DOHH2 (cell line): ENCODE results near the gene NEK5.

Experiments
- H3F3A ChIP-seq: fragments of 200-600 bp; sonication (generic), shearing (Covaris generic); 2 replicates; pipeline ENCODE4 v1.6.0; 2016; ENCODE audit warnings: antibody characterized with exemption, mild to moderate bottlenecking; ENCODE audit not compliant: control insufficient read depth, insufficient read depth
- H3K27ac ChIP-seq: fragments of 200-600 bp; sonication (generic); 2 replicates; pipeline ENCODE4 v1.5.1; 2014; ENCODE audit warnings: low read depth, mild to moderate bottlenecking, low read length, moderate library complexity
- H3K27me3 ChIP-seq: fragments of 200-600 bp; sonication (generic); 2 replicates; pipeline ENCODE4 v1.6.1; 2014; ENCODE audit warnings: mild to moderate bottlenecking, low read length, mixed read lengths; ENCODE audit not compliant: control insufficient read depth
- H3K36me3 ChIP-seq: fragments of 200-600 bp; sonication (generic); 2 replicates; pipeline ENCODE4 v1.6.1; 2014; ENCODE audit warnings: mild to moderate bottlenecking, low read length, moderate library complexity, mixed read lengths; ENCODE audit not compliant: control insufficient read depth
- H3K4me1 ChIP-seq: fragments of 200-600 bp; sonication (generic); 2 replicates; pipeline ENCODE4 v1.6.1; 2014; ENCODE audit warnings: mild to moderate bottlenecking, low read length, mixed read lengths; ENCODE audit not compliant: control insufficient read depth
- H3K4me2 ChIP-seq: fragments of 200-600 bp; sonication (generic); 2 replicates; pipeline ENCODE4 v1.6.0; 2014; ENCODE audit warnings: mild to moderate bottlenecking, low read length, moderate library complexity
- H3K4me3 ChIP-seq: fragments of 200-600 bp; sonication (generic); 2 replicates; pipeline ENCODE4 v1.5.1; 2014; ENCODE audit warnings: mild to moderate bottlenecking, low read length, mixed read lengths
- H3K79me2 ChIP-seq: fragments of 200-600 bp; sonication (generic); 2 replicates; pipeline ENCODE4 v1.6.1; 2014; ENCODE audit warnings: mild to moderate bottlenecking, low read length, mixed read lengths; ENCODE audit not compliant: control insufficient read depth
- H3K9me2 ChIP-seq: fragments of 200-600 bp; sonication (generic); replicated peaks from 2 replicates; pipeline ENCODE4 v1.6.1; 2014; ENCODE audit warnings: mild to moderate bottlenecking, low read length, mixed read lengths; ENCODE audit not compliant: control insufficient read depth
- H3K9me3 ChIP-seq: fragments of 200-600 bp; sonication (generic); 2 replicates; pipeline ENCODE4 v1.6.1; 2014; ENCODE audit warnings: antibody characterized with exemption, low read length, mixed read lengths; ENCODE audit not compliant: control insufficient read depth, insufficient read depth
- H4K20me1 ChIP-seq: fragments of 200-600 bp; sonication (generic); 2 replicates; pipeline ENCODE4 v1.6.0; 2014; ENCODE audit warnings: low read depth, mild to moderate bottlenecking, antibody characterized with exemption, low read length, moderate library complexity; ENCODE audit not compliant: control insufficient read depth, insufficient read depth
- CTCF ChIP-seq: fragments of 200-600 bp; sonication (generic); IDR thresholded peaks from one replicate; pipeline ENCODE4 v1.5.1; 2014; ENCODE audit warnings: antibody characterized with exemption, mild to moderate bottlenecking, low read depth, low read length; ENCODE audit not compliant: poor library complexity, severe bottlenecking
- EZH2phosphoT487 ChIP-seq: fragments of 200-600 bp; sonication (generic); IDR thresholded peaks from 2 replicates; pipeline ENCODE4 v1.6.1; 2017; ENCODE audit warnings: borderline replicate concordance, mild to moderate bottlenecking, antibody characterized with exemption, low read length, moderate library complexity, mixed read lengths

NEK5 gene

GRCh38 chr13:52011632-52012511, 117.0 kb downstream of the NEK5 start, which contains the start of gene ALG11:
Gene ALG11, plus strand, starts transcription at chr13:52012398. Its CDS starts 21 bp downstream, at chr13:52012419.
- Histone ChIP-seq H3K4me2 (peak within 1 kb of the TSS; percentile 97), H4K20me1 (no peaks in the 10 kb centered on the region), H3K9me3 (no peaks in the 10 kb centered on the region), H3K4me3 (peak within 1 kb of the TSS; percentile 86), H3K4me1 (peaks cover 17% of the 10 kb centered on the region), H3F3A (no peaks in the 10 kb centered on the region), H3K27ac (no peak within 1 kb of the TSS), H3K27me3 (peaks cover 40% of the 10 kb centered on the region), H3K36me3 (peaks cover 9% of the 10 kb centered on the region; the same call in 1 of the 2 replicates), H3K9me2 (no peaks in the 10 kb centered on the region), H3K79me2 (peaks cover 46% of the 10 kb centered on the region)
- TF ChIP-seq EZH2phosphoT487 (no peak; the same call in 1 of the 2 replicates), CTCF (no peak)

- Histone ChIP-seq H3K27ac (no peak within 1 kb of the TSS), H3K9me2 (no peaks in the 10 kb centered on the region), H3K27me3 (peaks cover 47% of the 10 kb centered on the region), H3K4me3 (peak within 1 kb of the TSS; percentile 86), H3K36me3 (peaks cover 9% of the 10 kb centered on the region; the same call in 1 of the 2 replicates), H3K9me3 (no peaks in the 10 kb centered on the region), H3F3A (no peaks in the 10 kb centered on the region), H3K4me2 (peak within 1 kb of the TSS; percentile 97), H4K20me1 (no peaks in the 10 kb centered on the region), H3K4me1 (peaks cover 17% of the 10 kb centered on the region), H3K79me2 (peaks cover 38% of the 10 kb centered on the region)
- TF ChIP-seq CTCF (no peak), EZH2phosphoT487 (peak; percentile 86)
Measured at GRCh38 chr13:52010890-52011631, 117.8 kb downstream of the NEK5 start, which contains the start of gene ATP7B. Gene ATP7B, minus strand, starts transcription at chr13:52011450. Its CDS starts 113 bp downstream, at chr13:52011337.

- Histone ChIP-seq H3K9me3 (no peaks in the 10 kb centered on the region), H3K79me2 (peaks cover 26% of the 10 kb centered on the region), H3K4me2 (no peak overlapping the region), H3K9me2 (no peaks in the 10 kb centered on the region), H3K27ac (no peak overlapping the region), H4K20me1 (no peaks in the 10 kb centered on the region), H3F3A (no peaks in the 10 kb centered on the region), H3K4me3 (no peak overlapping the region), H3K27me3 (peaks cover 51% of the 10 kb centered on the region), H3K4me1 (peaks cover 17% of the 10 kb centered on the region), H3K36me3 (0 out of 2 replicates have a peak, but pooled peaks cover 2% of the 10 kb centered on the region)
- no peak for TF ChIP-seq CTCF
- no peak for TF ChIP-seq EZH2phosphoT487
Measured at GRCh38 chr13:52009946-52010345, 118.9 kb downstream of the NEK5 start.
